SJCRH30 (cell line): ENCODE measurements around the gene EBF3. TPM values are rescaled to one million over a fixed set of nuclear protein-coding genes. Genes with fewer than 3 reads are reported as not detected.

Experiments used
- DNase-seq, 2 experiments: peaks; one replicate each; pipeline ENCODE4 v3.0.0-alpha.2; 2015 to 2020
- H3K27ac ChIP-seq: fragments of 250-450 bp; sonication (Bioruptor Pico); 2 replicates; pipeline ENCODE4 v1.5.1; 2020; ENCODE audit warnings: mild to moderate bottlenecking, moderate library complexity
- H3K27me3 ChIP-seq: fragments of 250-450 bp; sonication (Bioruptor Pico); 2 replicates; pipeline ENCODE4 v1.5.1; 2020; ENCODE audit warnings: mild to moderate bottlenecking, moderate library complexity
- H3K36me3 ChIP-seq: fragments of 250-450 bp; sonication (Bioruptor Pico); 2 replicates; pipeline ENCODE4 v1.5.1; 2020; ENCODE audit warnings: mild to moderate bottlenecking, moderate library complexity
- H3K4me1 ChIP-seq: fragments of 250-450 bp; sonication (Bioruptor Pico); 2 replicates; pipeline ENCODE4 v1.5.1; 2020; ENCODE audit warnings: mild to moderate bottlenecking, moderate library complexity
- H3K4me3 ChIP-seq: fragments of 250-450 bp; sonication (Bioruptor Pico); 2 replicates; pipeline ENCODE4 v1.5.1; 2020; ENCODE audit warnings: mild to moderate bottlenecking, moderate library complexity
- H3K9me3 ChIP-seq: fragments of 250-450 bp; sonication (Bioruptor Pico); replicated peaks from 2 replicates; pipeline ENCODE4 v1.5.1; 2020; ENCODE audit warnings: mild to moderate bottlenecking, moderate library complexity
- total RNA-seq: library from RNA; depleted of rRNA; stranded (reverse); fragments of >200 nt; shearing (Covaris generic); gene quantifications from 2 replicates; pipeline ENCODE4 v1.2.3, GENCODE V29; 2014; rRNA removed

The EBF3 gene
- total RNA-seq = 13.1 and 13.2 TPM in 2 replicates

- Histone ChIP-seq H3K9me3 (no peaks in the 10 kb centered on the region), H3K36me3 (0 out of 2 replicates have a peak, but pooled peaks cover 2% of the 10 kb centered on the region), H3K27me3 (no peaks in the 10 kb centered on the region), H3K4me1 (no peaks in the 10 kb centered on the region), H3K27ac (peak within 1 kb of the TSS; percentile 79), H3K4me3 (peak within 1 kb of the TSS; percentile 73)
- peak; percentile 84 to 88 for DNase-seq
Measured at GRCh38 chr10:129963641-129964501, at the start of gene EBF3. Gene EBF3 (minus strand): TSS chr10:129964274. CDS start chr10:129963768, 506 bp downstream.

GRCh38 chr10:130013335-130014262, 49.5 kb upstream of the EBF3 start:
- H3K36me3 ChIP-seq = no peaks in the 10 kb centered on the region
- H3K27me3 ChIP-seq = no peaks in the 10 kb centered on the region
- H3K4me3 ChIP-seq = no peak overlapping the region
- peak in 1 of 2 experiments; percentile 2 for DNase-seq
- H3K27ac ChIP-seq = no peak overlapping the region
- H3K4me1 ChIP-seq = peaks cover 3% of the 10 kb centered on the region; the same call in 1 of the 2 replicates
- no peaks in the 10 kb centered on the region for H3K9me3 ChIP-seq

GRCh38 chr10:130012129-130012528, 48.1 kb upstream of the EBF3 start:
- Histone ChIP-seq H3K9me3 (no peaks in the 10 kb centered on the region), H3K4me1 (peaks cover 3% of the 10 kb centered on the region; the same call in 1 of the 2 replicates)
- no peak for DNase-seq

GRCh38 chr10:130010653-130011052, 46.6 kb upstream of the EBF3 start:
- Histone ChIP-seq H3K4me1 (peaks cover 3% of the 10 kb centered on the region; the same call in 1 of the 2 replicates), H3K36me3 (no peaks in the 10 kb centered on the region), H3K27me3 (no peaks in the 10 kb centered on the region), H3K9me3 (no peaks in the 10 kb centered on the region), H3K27ac (no peak overlapping the region), H3K4me3 (no peak overlapping the region)
- no peak for DNase-seq

More at GRCh38 chr10:130012129-130012528, 48.1 kb upstream of the EBF3 start:
- Histone ChIP-seq H3K36me3 (no peaks in the 10 kb centered on the region), H3K4me3 (no peak overlapping the region), H3K27ac (no peak overlapping the region), H3K27me3 (no peaks in the 10 kb centered on the region)

- H3K36me3 ChIP-seq = no peaks in the 10 kb centered on the region
- H3K9me3 ChIP-seq = no peaks in the 10 kb centered on the region
- H3K27ac ChIP-seq = no peak overlapping the region
- no peaks in the 10 kb centered on the region for H3K27me3 ChIP-seq
- no peak overlapping the region for H3K4me3 ChIP-seq
- H3K4me1 ChIP-seq = no peaks in the 10 kb centered on the region
- DNase-seq = no peak
Measured at GRCh38 chr10:130009228-130009627, 45.2 kb upstream of the EBF3 start.

GRCh38 chr10:130003787-130004613, 39.9 kb upstream of the EBF3 start:
- Histone ChIP-seq H3K4me1 (no peaks in the 10 kb centered on the region), H3K27me3 (no peaks in the 10 kb centered on the region), H3K4me3 (no peak overlapping the region), H3K27ac (no peak overlapping the region), H3K36me3 (no peaks in the 10 kb centered on the region), H3K9me3 (no peaks in the 10 kb centered on the region)
- DNase-seq = no peak

- no peak for DNase-seq
- Histone ChIP-seq H3K27ac (no peak overlapping the region), H3K36me3 (no peaks in the 10 kb centered on the region), H3K9me3 (no peaks in the 10 kb centered on the region), H3K4me1 (no peaks in the 10 kb centered on the region), H3K4me3 (no peak overlapping the region), H3K27me3 (no peaks in the 10 kb centered on the region)
Measured at GRCh38 chr10:130003166-130003565, 39.1 kb upstream of the EBF3 start.

- Histone ChIP-seq H3K27me3 (no peaks in the 10 kb centered on the region), H3K27ac (no peak overlapping the region), H3K9me3 (no peaks in the 10 kb centered on the region)
Measured at GRCh38 chr10:130002606-130003005, 38.5 kb upstream of the EBF3 start.

GRCh38 chr10:130000918-130001317, 36.8 kb upstream of the EBF3 start:
- no peak for DNase-seq
- Histone ChIP-seq H3K36me3 (no peaks in the 10 kb centered on the region), H3K4me3 (no peak overlapping the region), H3K27me3 (no peaks in the 10 kb centered on the region), H3K4me1 (no peaks in the 10 kb centered on the region), H3K9me3 (no peaks in the 10 kb centered on the region), H3K27ac (no peak overlapping the region)

More at GRCh38 chr10:130002606-130003005, 38.5 kb upstream of the EBF3 start:
- DNase-seq = no peak
- Histone ChIP-seq H3K36me3 (no peaks in the 10 kb centered on the region), H3K4me1 (no peaks in the 10 kb centered on the region), H3K4me3 (no peak overlapping the region)

- no peak for DNase-seq
- no peak overlapping the region for H3K4me3 ChIP-seq
- no peaks in the 10 kb centered on the region for H3K4me1 ChIP-seq
Measured at GRCh38 chr10:129999140-129999539, 35.1 kb upstream of the EBF3 start.

GRCh38 chr10:129993621-129994020, 29.5 kb upstream of the EBF3 start:
- DNase-seq = no peak
- H3K9me3 ChIP-seq = no peaks in the 10 kb centered on the region
- H3K27me3 ChIP-seq = no peaks in the 10 kb centered on the region
- H3K4me1 ChIP-seq = no peaks in the 10 kb centered on the region
- no peaks in the 10 kb centered on the region for H3K36me3 ChIP-seq
- no peak overlapping the region for H3K4me3 ChIP-seq
- H3K27ac ChIP-seq = no peak overlapping the region

More at GRCh38 chr10:129999140-129999539, 35.1 kb upstream of the EBF3 start:
- Histone ChIP-seq H3K27ac (no peak overlapping the region), H3K9me3 (no peaks in the 10 kb centered on the region), H3K27me3 (no peaks in the 10 kb centered on the region), H3K36me3 (no peaks in the 10 kb centered on the region)

GRCh38 chr10:129992356-129992755, 28.3 kb upstream of the EBF3 start:
- Histone ChIP-seq H3K27ac (no peak overlapping the region), H3K4me1 (no peaks in the 10 kb centered on the region), H3K27me3 (no peaks in the 10 kb centered on the region), H3K9me3 (no peaks in the 10 kb centered on the region), H3K4me3 (no peak overlapping the region), H3K36me3 (no peaks in the 10 kb centered on the region)
- no peak for DNase-seq

- Histone ChIP-seq H3K4me1 (no peaks in the 10 kb centered on the region), H3K27me3 (no peaks in the 10 kb centered on the region), H3K36me3 (no peaks in the 10 kb centered on the region), H3K9me3 (no peaks in the 10 kb centered on the region), H3K27ac (no peak overlapping the region), H3K4me3 (no peak overlapping the region)
- no peak for DNase-seq
Measured at GRCh38 chr10:129982825-129983224, 18.8 kb upstream of the EBF3 start.

- no peak overlapping the region for H3K4me3 ChIP-seq
- DNase-seq = no peak
- H3K9me3 ChIP-seq = no peaks in the 10 kb centered on the region
- no peaks in the 10 kb centered on the region for H3K36me3 ChIP-seq
- H3K27me3 ChIP-seq = no peaks in the 10 kb centered on the region
- H3K4me1 ChIP-seq = no peaks in the 10 kb centered on the region
- no peak overlapping the region for H3K27ac ChIP-seq
Measured at GRCh38 chr10:129978980-129979379, 14.9 kb upstream of the EBF3 start.
